HG03521 (cell line): Measurements from ENCODE around the gene MDM2.
"Not testable (repeated sequence)": the region's sequence is repeated elsewhere in the genome, so short reads cannot be mapped to it uniquely, and the experiment has no call there.

Experiments used
- ATAC-seq: cut with Tn5 transposase; IDR thresholded peaks from one replicate; pipeline ENCODE4 v1.9.1; 2021; ENCODE audit warnings: mild to moderate bottlenecking, moderate library complexity; ENCODE audit not compliant: unreplicated experiment

Gene MDM2

GRCh38 chr12:68824597-68825250 lies 16.7 kb downstream of the MDM2 start:
- no peak for ATAC-seq

GRCh38 chr12:68825569-68826217 lies 17.7 kb downstream of the MDM2 start:
- ATAC-seq: no peak

GRCh38 chr12:68827895-68828671 lies 20.1 kb downstream of the MDM2 start:
- no peak for ATAC-seq

GRCh38 chr12:68828672-68829068 lies 20.7 kb downstream of the MDM2 start:
- no peak for ATAC-seq

GRCh38 chr12:68831272-68831671 lies 23.3 kb downstream of the MDM2 start:
- no peak for ATAC-seq

- ATAC-seq: no peak
Measured at GRCh38 chr12:68831751-68832503, 23.9 kb downstream of the MDM2 start.

- ATAC-seq: no peak
Measured at GRCh38 chr12:68832504-68832867, 24.5 kb downstream of the MDM2 start.

GRCh38 chr12:68833508-68833907 lies 25.5 kb downstream of the MDM2 start:
- ATAC-seq: no peak

- ATAC-seq: no peak
Measured at GRCh38 chr12:68835333-68835908, 27.4 kb downstream of the MDM2 start.

GRCh38 chr12:68837215-68837614 lies 29.2 kb downstream of the MDM2 start:
- ATAC-seq: no peak

GRCh38 chr12:68838046-68838886 lies 30.3 kb downstream of the MDM2 start:
- no peak for ATAC-seq

GRCh38 chr12:68839183-68840147 lies 31.5 kb downstream of the MDM2 start:
- ATAC-seq: no peak

- ATAC-seq: not testable (repeated sequence)
Measured at GRCh38 chr12:68841175-68841574, 33.2 kb downstream of the MDM2 start.

- no peak for ATAC-seq
Measured at GRCh38 chr12:68841717-68842116, 33.7 kb downstream of the MDM2 start.

GRCh38 chr12:68842123-68842522 lies 34.1 kb downstream of the MDM2 start:
- no peak for ATAC-seq

- ATAC-seq: no peak
Measured at GRCh38 chr12:68842784-68843567, 35.0 kb downstream of the MDM2 start.

GRCh38 chr12:68844318-68844745 lies 36.4 kb downstream of the MDM2 start:
- no peak for ATAC-seq
